Dendritic cell treated with granulocyte-macrophage colony-stimulating factor and Interleukin-4, amounts not matched to agents 40 ng/mL and 50 ng/mL, for 4 days (primary cell): Measurements from ENCODE around the gene C6orf141.
A peak's percentile ranks its signal among the peaks of the same experiment; 100 is the strongest.

Experiments used
- H3K27ac Mint-ChIP-seq: one replicate; pipeline ENCODE4 v1.8.0; 2022; ENCODE audit warnings: mild to moderate bottlenecking, mixed read lengths
- H3K27me3 Mint-ChIP-seq: one replicate; pipeline ENCODE4 v1.8.0; 2022; ENCODE audit warnings: mild to moderate bottlenecking, mixed read lengths
- H3K36me3 Mint-ChIP-seq: one replicate; pipeline ENCODE4 v1.8.0; 2022; ENCODE audit warnings: low read depth, mixed read lengths
- H3K4me1 Mint-ChIP-seq: one replicate; pipeline ENCODE4 v1.8.0; 2022; ENCODE audit warnings: low read depth, mixed read lengths
- H3K4me3 Mint-ChIP-seq: one replicate; pipeline ENCODE4 v1.8.0; 2022; ENCODE audit warnings: mild to moderate bottlenecking, moderate library complexity, mixed read lengths
- H3K9me3 Mint-ChIP-seq: one replicate; pipeline ENCODE4 v1.8.0; 2022; ENCODE audit warnings: mixed read lengths
- intact Hi-C: fragments of 100-400 bp; cut with micrococcal nuclease; formaldehyde crosslinking; loops from one replicate; pipeline ENCODE4 v1.15.0; 2022

C6orf141 gene

DNA sequence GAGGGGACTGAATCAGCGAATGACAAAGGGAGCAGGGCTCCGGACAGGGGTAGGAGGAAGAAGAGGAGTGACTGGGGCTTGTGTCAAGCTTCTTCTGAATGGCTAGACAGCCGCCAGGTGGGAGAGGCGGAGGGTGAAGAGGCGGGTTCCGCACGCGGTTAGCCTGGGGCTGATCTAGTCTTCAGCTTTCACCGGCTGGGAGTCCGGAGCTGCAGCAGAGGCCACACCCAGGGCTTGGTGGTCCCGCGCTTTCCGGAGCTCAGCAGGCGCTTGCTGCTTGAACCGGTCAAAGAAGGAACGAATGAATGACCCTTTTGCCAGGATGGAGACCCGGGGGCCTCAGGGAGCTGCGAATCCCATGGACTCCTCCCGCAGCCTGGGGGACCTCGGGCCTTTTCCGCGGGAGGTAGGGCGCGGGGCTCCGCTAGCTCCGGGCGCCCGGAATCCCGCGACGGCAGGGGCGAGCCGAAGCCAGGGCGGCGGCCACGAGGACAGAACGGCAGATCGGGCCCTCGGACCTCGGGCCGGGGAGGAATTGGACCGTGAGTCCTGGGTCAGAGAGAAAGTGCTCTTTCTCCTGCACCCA, at the start of gene C6orf141:
Gene C6orf141 (plus strand): TSS at position 177 of the 586 bp plus-strand sequence. CDS start 125 bp downstream, at position 302.
- Mint-ChIP-seq H3K4me3 (peak within 1 kb of the TSS; percentile 56), H3K9me3 (no peaks in the 10 kb centered on the region), H3K4me1 (peaks cover 21% of the 10 kb centered on the region), H3K27me3 (peaks cover 38% of the 10 kb centered on the region), H3K27ac (no peak within 1 kb of the TSS), H3K36me3 (no peaks in the 10 kb centered on the region)
- intact Hi-C loops: no loop called here

- H3K4me1 Mint-ChIP-seq: no peaks in the 10 kb centered on the region
- no peaks in the 10 kb centered on the region for H3K27me3 Mint-ChIP-seq
- no peaks in the 10 kb centered on the region for H3K36me3 Mint-ChIP-seq
- H3K27ac Mint-ChIP-seq: no peak overlapping the region
- no peak overlapping the region for H3K4me3 Mint-ChIP-seq
- intact Hi-C loops: no loop called here
- peaks cover 7% of the 10 kb centered on the region for H3K9me3 Mint-ChIP-seq
Observed at GRCh38 chr6:49504666-49505065, 45.8 kb upstream of the C6orf141 start.

- H3K27me3 Mint-ChIP-seq: no peaks in the 10 kb centered on the region
- intact Hi-C loops: no loop called here
- no peak overlapping the region for H3K27ac Mint-ChIP-seq
- no peaks in the 10 kb centered on the region for H3K4me1 Mint-ChIP-seq
- H3K4me3 Mint-ChIP-seq: no peak overlapping the region
- peaks cover 7% of the 10 kb centered on the region for H3K9me3 Mint-ChIP-seq
- H3K36me3 Mint-ChIP-seq: no peaks in the 10 kb centered on the region
Observed at GRCh38 chr6:49506569-49507111, 43.8 kb upstream of the C6orf141 start.

DNA sequence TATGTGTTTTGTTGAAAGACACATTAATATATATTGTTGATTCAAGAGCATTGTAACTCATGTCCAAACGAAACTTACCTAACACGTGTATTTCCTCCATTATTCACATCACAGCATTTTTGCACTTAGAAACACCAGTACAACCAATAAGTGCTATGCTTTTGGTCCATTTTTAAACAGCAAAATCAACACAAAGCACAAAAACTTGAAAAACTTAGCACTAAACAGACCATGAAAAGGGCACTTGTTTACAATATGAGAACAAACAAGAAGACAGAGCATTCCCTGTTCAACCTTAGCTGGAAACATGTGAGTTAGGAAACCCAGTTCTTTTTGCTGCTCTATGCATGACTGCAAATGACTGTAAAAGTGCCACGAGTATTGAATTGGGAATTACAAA, 41.1 kb upstream of the C6orf141 start:
- Mint-ChIP-seq H3K27ac (no peak overlapping the region), H3K36me3 (no peaks in the 10 kb centered on the region), H3K27me3 (no peaks in the 10 kb centered on the region), H3K4me1 (no peaks in the 10 kb centered on the region), H3K9me3 (peaks cover 7% of the 10 kb centered on the region), H3K4me3 (no peak overlapping the region)
- intact Hi-C loops: no loop called here

GRCh38 chr6:49513153-49513989, 37.1 kb upstream of the C6orf141 start:
- Mint-ChIP-seq H3K27me3 (peaks cover 6% of the 10 kb centered on the region), H3K27ac (no peak overlapping the region), H3K9me3 (no peaks in the 10 kb centered on the region), H3K4me3 (no peak overlapping the region), H3K4me1 (no peaks in the 10 kb centered on the region), H3K36me3 (no peaks in the 10 kb centered on the region)
- intact Hi-C loops: no loop called here

DNA sequence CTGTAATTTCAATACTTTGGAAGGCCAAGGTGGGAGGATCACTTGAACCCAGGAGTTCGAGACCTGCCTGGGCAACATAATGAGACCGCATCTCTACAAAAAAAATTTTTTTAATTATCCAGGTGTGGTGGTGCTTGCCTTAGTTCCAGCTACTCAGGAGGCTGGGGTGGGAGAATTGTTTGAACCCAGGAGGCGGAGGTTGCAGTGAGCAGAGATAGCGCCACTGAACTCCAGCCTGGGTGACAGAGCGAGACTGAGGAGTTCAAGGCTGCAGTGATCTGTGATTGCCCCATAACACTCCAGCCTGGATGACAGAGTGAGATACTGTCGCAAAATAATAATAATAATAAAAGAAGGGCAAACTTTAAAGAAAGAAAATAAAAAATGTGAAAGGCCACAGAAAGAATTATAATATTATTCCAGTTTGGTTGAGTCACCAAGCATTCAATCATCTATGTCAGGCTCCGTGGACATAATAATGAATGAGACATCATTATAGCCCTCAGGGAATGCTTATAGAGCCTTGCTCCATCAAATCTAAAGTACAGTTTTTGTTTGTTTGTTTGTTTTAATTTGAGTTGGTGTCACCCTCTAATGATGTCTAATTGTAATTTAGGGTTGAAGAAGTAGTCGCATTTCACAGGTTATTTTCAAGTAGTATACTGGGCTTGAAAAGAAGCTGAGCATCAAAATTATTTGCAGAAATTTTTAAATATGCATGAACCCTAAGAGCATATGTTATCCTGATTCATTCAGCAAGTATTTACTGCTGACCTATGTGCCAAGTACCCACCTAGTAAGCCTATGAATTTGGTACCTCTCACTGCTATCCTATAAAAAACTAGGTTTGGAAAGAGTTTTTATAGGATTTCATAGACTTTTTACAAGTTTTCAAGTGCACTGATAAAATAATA, 35.6 kb upstream of the C6orf141 start:
- no peaks in the 10 kb centered on the region for H3K4me1 Mint-ChIP-seq
- peaks cover 6% of the 10 kb centered on the region for H3K27me3 Mint-ChIP-seq
- no peak overlapping the region for H3K4me3 Mint-ChIP-seq
- H3K36me3 Mint-ChIP-seq: no peaks in the 10 kb centered on the region
- no peaks in the 10 kb centered on the region for H3K9me3 Mint-ChIP-seq
- H3K27ac Mint-ChIP-seq: no peak overlapping the region
- intact Hi-C loops: no loop called here

- H3K27me3 Mint-ChIP-seq: peaks cover 6% of the 10 kb centered on the region
- no peaks in the 10 kb centered on the region for H3K36me3 Mint-ChIP-seq
- H3K4me3 Mint-ChIP-seq: no peak overlapping the region
- H3K4me1 Mint-ChIP-seq: no peaks in the 10 kb centered on the region
- no peaks in the 10 kb centered on the region for H3K9me3 Mint-ChIP-seq
- intact Hi-C loops: no loop called here
- no peak overlapping the region for H3K27ac Mint-ChIP-seq
Observed at GRCh38 chr6:49515485-49516146, 34.9 kb upstream of the C6orf141 start.

DNA sequence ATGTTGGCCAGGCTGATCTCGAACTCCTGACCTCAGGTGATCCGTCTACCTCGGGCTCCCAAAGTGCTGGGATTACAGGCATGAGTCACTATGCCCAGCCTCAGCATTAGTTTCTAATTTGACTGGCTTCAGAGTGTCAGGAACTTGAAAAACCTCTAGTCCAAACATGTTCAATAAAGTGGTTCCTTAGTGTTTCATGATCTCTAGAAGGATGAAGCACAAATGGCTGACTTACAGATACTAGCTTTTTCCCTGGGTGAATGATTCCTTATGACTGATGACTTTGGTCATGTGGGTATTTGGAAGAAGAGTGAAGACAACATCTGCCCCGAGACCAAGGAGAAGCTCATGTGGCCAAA, 34.3 kb upstream of the C6orf141 start:
- peaks cover 6% of the 10 kb centered on the region for H3K27me3 Mint-ChIP-seq
- H3K4me3 Mint-ChIP-seq: no peak overlapping the region
- H3K36me3 Mint-ChIP-seq: no peaks in the 10 kb centered on the region
- H3K9me3 Mint-ChIP-seq: no peaks in the 10 kb centered on the region
- intact Hi-C loops: no loop called here
- no peak overlapping the region for H3K27ac Mint-ChIP-seq
- H3K4me1 Mint-ChIP-seq: no peaks in the 10 kb centered on the region

DNA sequence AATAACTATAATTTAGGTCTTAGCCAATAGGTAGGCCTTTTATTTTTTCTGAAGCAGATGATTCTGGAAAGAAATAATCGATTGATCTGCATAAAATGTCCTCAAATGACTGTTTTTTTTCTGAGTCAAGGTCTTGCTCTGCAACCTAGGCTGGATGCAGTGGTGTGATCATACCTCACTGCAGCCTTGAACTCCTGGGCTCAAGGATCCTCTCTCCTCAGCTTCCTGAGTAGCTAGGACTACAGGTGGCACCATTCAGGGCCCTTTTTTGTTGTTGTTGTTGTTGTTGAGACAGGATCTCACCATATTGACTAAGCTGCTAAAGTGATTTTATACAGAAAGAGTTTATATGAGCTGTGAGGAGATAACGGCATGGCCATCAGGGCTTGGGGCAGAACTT, 32.5 kb upstream of the C6orf141 start:
- intact Hi-C loops: no loop called here

DNA sequence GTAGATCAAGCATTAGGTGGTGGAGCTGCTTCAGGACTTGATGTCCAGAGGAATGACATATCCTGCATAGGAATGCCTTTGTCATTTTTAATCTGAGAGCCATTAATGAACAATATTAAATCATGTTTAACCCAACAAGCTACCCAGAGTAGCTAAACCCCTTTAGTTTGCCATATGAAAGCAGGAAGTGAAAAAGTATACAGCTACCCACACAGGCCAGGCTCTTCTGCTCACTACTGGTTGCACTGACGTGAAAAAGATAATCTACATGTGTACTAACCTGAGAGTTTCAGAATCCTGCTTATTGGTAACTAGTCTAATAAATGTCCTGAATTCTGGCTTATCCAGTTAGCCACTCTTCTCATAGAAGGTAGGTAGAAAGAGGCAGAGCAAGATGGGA, 30.8 kb upstream of the C6orf141 start:
- intact Hi-C loops: no loop called here
- Mint-ChIP-seq H3K9me3 (no peaks in the 10 kb centered on the region), H3K27me3 (peaks cover 4% of the 10 kb centered on the region), H3K4me3 (no peak overlapping the region), H3K4me1 (no peaks in the 10 kb centered on the region), H3K27ac (no peak overlapping the region), H3K36me3 (no peaks in the 10 kb centered on the region)

More for the DNA sequence above, 32.5 kb upstream of the C6orf141 start:
- Mint-ChIP-seq H3K27me3 (peaks cover 6% of the 10 kb centered on the region), H3K9me3 (no peaks in the 10 kb centered on the region), H3K36me3 (no peaks in the 10 kb centered on the region), H3K4me1 (no peaks in the 10 kb centered on the region), H3K4me3 (no peak overlapping the region), H3K27ac (no peak overlapping the region)

DNA sequence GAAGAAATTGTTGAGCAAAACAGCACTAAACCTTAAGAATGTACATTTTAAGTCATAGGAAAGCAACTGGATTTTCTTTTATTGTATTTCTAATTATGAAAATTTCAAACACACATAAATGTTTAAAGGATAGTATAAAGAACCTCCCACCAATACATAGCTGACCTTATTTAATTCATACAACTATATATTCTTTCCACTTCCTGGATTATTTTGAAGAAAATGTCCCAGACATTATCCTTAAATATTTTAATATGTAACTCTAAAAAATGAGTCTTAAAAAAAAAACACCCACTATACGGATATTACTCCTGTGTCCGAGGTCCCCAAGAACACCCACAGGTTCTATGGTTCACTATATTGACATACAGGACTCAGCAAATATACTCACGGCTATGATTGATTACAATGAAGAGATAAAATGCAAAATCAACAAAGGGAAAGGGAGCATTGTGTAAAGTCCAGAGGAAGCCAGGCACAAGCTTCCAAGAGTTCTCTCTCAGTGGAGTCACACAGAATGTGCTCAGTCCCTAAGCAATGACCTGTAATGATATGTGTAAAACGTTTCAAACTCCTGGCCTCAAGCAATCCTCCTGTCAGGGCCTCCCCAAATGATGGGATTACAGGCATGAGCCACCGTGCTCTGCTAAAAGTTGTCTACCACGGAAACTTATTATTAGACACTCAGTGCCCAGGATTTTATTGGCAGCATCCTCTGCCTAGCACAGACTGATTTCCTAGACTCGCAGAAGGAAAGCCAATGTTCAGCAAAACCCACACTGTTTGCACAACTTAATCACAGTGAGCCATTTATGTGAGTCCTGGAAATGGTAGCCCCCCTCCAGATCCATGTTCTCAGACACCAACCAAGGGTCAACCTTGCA, 27.5 kb upstream of the C6orf141 start:
- intact Hi-C loops: no loop called here
- no peaks in the 10 kb centered on the region for H3K9me3 Mint-ChIP-seq
- H3K4me3 Mint-ChIP-seq: no peak overlapping the region
- no peaks in the 10 kb centered on the region for H3K4me1 Mint-ChIP-seq
- no peaks in the 10 kb centered on the region for H3K27me3 Mint-ChIP-seq
- no peaks in the 10 kb centered on the region for H3K36me3 Mint-ChIP-seq
- H3K27ac Mint-ChIP-seq: no peak overlapping the region

DNA sequence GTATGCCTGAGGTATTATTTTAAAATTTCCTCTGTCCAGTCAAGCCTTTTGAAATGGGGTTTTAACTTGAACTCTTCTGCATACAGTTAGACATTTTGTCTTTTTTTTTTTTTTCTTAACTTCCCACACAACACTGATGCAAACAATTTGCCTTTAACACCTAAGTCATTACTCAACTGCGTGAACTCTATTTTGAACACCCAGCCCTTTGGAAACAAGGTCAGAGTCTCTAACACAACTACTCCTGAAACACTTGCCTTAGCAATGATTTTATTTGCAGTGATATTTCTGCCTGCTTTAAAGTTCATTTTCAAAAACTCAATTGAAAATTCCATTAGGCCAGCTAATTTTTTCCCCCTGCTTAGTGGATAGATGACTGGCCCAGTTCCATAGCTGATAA, 26.6 kb upstream of the C6orf141 start:
- H3K27ac Mint-ChIP-seq: no peak overlapping the region
- H3K27me3 Mint-ChIP-seq: no peaks in the 10 kb centered on the region
- intact Hi-C loops: no loop called here
- H3K4me1 Mint-ChIP-seq: no peaks in the 10 kb centered on the region
- no peaks in the 10 kb centered on the region for H3K9me3 Mint-ChIP-seq
- H3K36me3 Mint-ChIP-seq: no peaks in the 10 kb centered on the region
- H3K4me3 Mint-ChIP-seq: no peak overlapping the region

DNA sequence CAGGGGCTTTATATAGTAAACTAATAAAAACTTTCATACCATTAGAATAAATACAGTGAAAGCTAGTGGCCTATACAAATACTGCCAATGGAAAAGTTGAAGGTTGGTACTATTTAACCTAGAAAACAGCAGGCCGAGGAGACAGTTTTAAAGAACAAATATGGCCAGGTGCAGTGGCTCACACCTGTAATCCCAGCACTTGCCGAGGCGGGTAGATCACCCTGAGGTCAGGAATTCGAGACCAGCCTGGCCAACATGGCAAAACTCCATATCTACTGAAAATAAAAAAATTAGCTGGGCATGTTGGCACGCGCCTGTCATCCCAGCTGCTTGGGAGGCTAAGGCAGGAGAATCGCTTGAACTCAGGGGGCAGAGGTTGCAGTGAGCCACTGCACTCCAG, 25.9 kb upstream of the C6orf141 start:
- Mint-ChIP-seq H3K27me3 (no peaks in the 10 kb centered on the region), H3K4me1 (no peaks in the 10 kb centered on the region), H3K9me3 (no peaks in the 10 kb centered on the region), H3K27ac (no peak overlapping the region), H3K36me3 (no peaks in the 10 kb centered on the region), H3K4me3 (no peak overlapping the region)
- intact Hi-C loops: no loop called here
